Measurements from ENCODE around the gene ELMOD3. TPM values are rescaled to one million over a fixed set of nuclear protein-coding genes. Genes with fewer than 3 reads are reported as not detected.
A peak's percentile ranks its signal among the peaks of the same experiment; 100 is the strongest.
"Not testable (repeated sequence)": the region's sequence is repeated elsewhere in the genome, so short reads cannot be mapped to it uniquely, and the experiment has no call there.

The ELMOD3 gene
- total RNA-seq, 1 donor from 2014 or later, result 21.5 TPM

- no peak overlapping the region for H3K27ac Mint-ChIP-seq
- H2AFZ ChIP-seq (replicated peaks), result peak overlapping the region; percentile 88
- no peak overlapping the region for H3K9ac ChIP-seq
- H3F3A ChIP-seq (ENCODE audit: low read depth), result peaks cover 17% of the 10 kb centered on the region
- peaks cover 38% of the 10 kb centered on the region for H3K4me1 Mint-ChIP-seq
- H3K4me3 ChIP-seq, result no peak overlapping the region
- peaks cover 11% of the 10 kb centered on the region for H3K27me3 ChIP-seq
- H3K27ac ChIP-seq, result no peak overlapping the region
- H3K36me3 Mint-ChIP-seq, result no peaks in the 10 kb centered on the region
- peaks cover 11% of the 10 kb centered on the region for H3K4me1 ChIP-seq
- H3K4me3 Mint-ChIP-seq, result no peak overlapping the region
- no peaks in the 10 kb centered on the region for H3K9me3 ChIP-seq (ENCODE audit: low read depth)
- H3K79me2 ChIP-seq (ENCODE audit: low read depth), result no peaks in the 10 kb centered on the region
- peak overlapping the region; percentile 83 for H3K4me2 ChIP-seq
- H4K20me1 ChIP-seq (ENCODE audit: low read depth), result no peaks in the 10 kb centered on the region
- H3K9me3 Mint-ChIP-seq, result no peaks in the 10 kb centered on the region
- no peaks in the 10 kb centered on the region for H3K36me3 ChIP-seq
- no peak for TF ChIP-seq CTCF (IDR thresholded peaks at IDR 0.05)
- no peak for TF ChIP-seq EZH2 (IDR thresholded peaks at IDR 0.05)
- TF ChIP-seq EZH2phosphoT487 (IDR thresholded peaks at IDR 0.05), result no peak
- peaks cover 13% of the 10 kb centered on the region for H3K27me3 Mint-ChIP-seq (ENCODE audit: insufficient read depth, low read depth)
- no peak for DNase-seq (ENCODE audit: low spot score)
Observed at GRCh38 chr2:85439025-85439472, 84.5 kb downstream of the ELMOD3 start.

- not testable (repeated sequence) for H3K27ac Mint-ChIP-seq; H4K20me1 ChIP-seq (ENCODE audit: low read depth)
Observed at GRCh38 chr2:85439569-85439968, 85.0 kb downstream of the ELMOD3 start.

GRCh38 chr2:85439986-85440385 lies 85.4 kb downstream of the ELMOD3 start:
- Mint-ChIP-seq H3K4me3 (no peak overlapping the region), H3K36me3 (no peaks in the 10 kb centered on the region), H3K4me1 (peaks cover 32% of the 10 kb centered on the region), H3K9me3 (no peaks in the 10 kb centered on the region), H3K27me3 (ENCODE audit: insufficient read depth, low read depth) (peaks cover 15% of the 10 kb centered on the region), H3K27ac (no peak overlapping the region)
- Histone ChIP-seq H3K27me3 (peaks cover 11% of the 10 kb centered on the region), H2AFZ (replicated peaks) (no peak overlapping the region), H3K36me3 (no peaks in the 10 kb centered on the region), H3K4me2 (no peak overlapping the region), H3K79me2 (ENCODE audit: low read depth) (no peaks in the 10 kb centered on the region), H3K4me3 (no peak overlapping the region), H3K9ac (no peak overlapping the region), H3F3A (ENCODE audit: low read depth) (peaks cover 17% of the 10 kb centered on the region), H3K27ac (no peak overlapping the region), H3K4me1 (peaks cover 11% of the 10 kb centered on the region), H3K9me3 (ENCODE audit: low read depth) (no peaks in the 10 kb centered on the region), H4K20me1 (ENCODE audit: low read depth) (no peaks in the 10 kb centered on the region)
- no peak for DNase-seq (ENCODE audit: low spot score)
- TF ChIP-seq EZH2phosphoT487 (IDR thresholded peaks at IDR 0.05), result no peak
- TF ChIP-seq EZH2 (IDR thresholded peaks at IDR 0.05), result no peak
- no peak for TF ChIP-seq CTCF (IDR thresholded peaks at IDR 0.05)

More at GRCh38 chr2:85439569-85439968, 85.0 kb downstream of the ELMOD3 start:
- H3K4me1 ChIP-seq, result peaks cover 11% of the 10 kb centered on the region
- not testable (repeated sequence) for DNase-seq (ENCODE audit: low spot score); H3K79me2 ChIP-seq (ENCODE audit: low read depth); H3K9ac ChIP-seq; H3K27ac ChIP-seq; H3K4me2 ChIP-seq; H2AFZ ChIP-seq (replicated peaks); H3K4me3 ChIP-seq; H3K4me3 Mint-ChIP-seq; H3K36me3 ChIP-seq; H3K36me3 Mint-ChIP-seq; H3K9me3 ChIP-seq (ENCODE audit: low read depth); H3K9me3 Mint-ChIP-seq
- peaks cover 11% of the 10 kb centered on the region for H3K27me3 ChIP-seq
- H3K27me3 Mint-ChIP-seq (ENCODE audit: insufficient read depth, low read depth), result peaks cover 15% of the 10 kb centered on the region
- H3K4me1 Mint-ChIP-seq, result peaks cover 33% of the 10 kb centered on the region
- H3F3A ChIP-seq (ENCODE audit: low read depth), result peaks cover 17% of the 10 kb centered on the region

GRCh38 chr2:85440729-85441128 lies 86.2 kb downstream of the ELMOD3 start:
- no peak overlapping the region for H3K4me3 ChIP-seq
- no peak overlapping the region for H3K9ac ChIP-seq
- no peaks in the 10 kb centered on the region for H3K9me3 ChIP-seq (ENCODE audit: low read depth)
- H3K4me3 Mint-ChIP-seq, result no peak overlapping the region
- H3K4me1 ChIP-seq, result peaks cover 11% of the 10 kb centered on the region
- no peaks in the 10 kb centered on the region for H3K9me3 Mint-ChIP-seq
- no peaks in the 10 kb centered on the region for H3K79me2 ChIP-seq (ENCODE audit: low read depth)
- peak overlapping the region; percentile 35 for H3K27ac Mint-ChIP-seq
- H3K4me1 Mint-ChIP-seq, result peaks cover 28% of the 10 kb centered on the region
- peaks cover 11% of the 10 kb centered on the region for H3K27me3 ChIP-seq
- no peak overlapping the region for H2AFZ ChIP-seq (replicated peaks)
- H3K36me3 Mint-ChIP-seq, result no peaks in the 10 kb centered on the region
- no peak for DNase-seq (ENCODE audit: low spot score)
- peaks cover 15% of the 10 kb centered on the region for H3K27me3 Mint-ChIP-seq (ENCODE audit: insufficient read depth, low read depth)
- TF ChIP-seq EZH2phosphoT487 (IDR thresholded peaks at IDR 0.05) (no peak), EZH2 (IDR thresholded peaks at IDR 0.05) (no peak), CTCF (IDR thresholded peaks at IDR 0.05) (no peak)
- H3K27ac ChIP-seq, result no peak overlapping the region
- H3K36me3 ChIP-seq, result no peaks in the 10 kb centered on the region
- H3K4me2 ChIP-seq, result no peak overlapping the region
- H4K20me1 ChIP-seq (ENCODE audit: low read depth), result no peaks in the 10 kb centered on the region
- peaks cover 17% of the 10 kb centered on the region for H3F3A ChIP-seq (ENCODE audit: low read depth)

Small RNA genes within 50 kb of the gene (small RNA-seq; reads per million reads assigned to genes)
- gene AC062037.1 (not detected), gene AC062037.2 (not detected), gene RF00019 (not detected), gene RN7SL113P (not detected)

Other genes starting within 250 kb of the ELMOD3 start
- gene TCF7L1, start 221.4 kb upstream of the ELMOD3 start, total RNA-seq (ENCODE audit: low replicate concordance), result 1.0 and 3.7 TPM in 2 replicates
- 28.5 and 31.9 TPM in 2 replicates for gene TGOLN2, start 26.8 kb upstream of the ELMOD3 start, total RNA-seq (ENCODE audit: low replicate concordance)
- 13.3 and 19.0 TPM in 2 replicates for gene RETSAT, start 241 bp upstream of the ELMOD3 start, total RNA-seq (ENCODE audit: low replicate concordance)
- 23.9 TPM in 2 replicates for gene CAPG, start 55.6 kb downstream of the ELMOD3 start, total RNA-seq (ENCODE audit: low replicate concordance)
- gene SH2D6, start 63.9 kb downstream of the ELMOD3 start, total RNA-seq (ENCODE audit: low replicate concordance), result 0.07 and 0.74 TPM in 2 replicates
- 180 and 221 TPM in 2 replicates for gene MAT2A, start 184.4 kb downstream of the ELMOD3 start, total RNA-seq (ENCODE audit: low replicate concordance)
- gene GGCX, start 206.7 kb downstream of the ELMOD3 start, total RNA-seq (ENCODE audit: low replicate concordance), result 29.7 and 41.7 TPM in 2 replicates
- gene VAMP8, start 222.8 kb downstream of the ELMOD3 start, total RNA-seq (ENCODE audit: low replicate concordance), result 0.52 and 2.4 TPM in 2 replicates
- not detected in 2 replicates for gene VAMP5, start 229.7 kb downstream of the ELMOD3 start, total RNA-seq (ENCODE audit: low replicate concordance)
- 81.3 and 113 TPM in 2 replicates for gene RNF181, start 241.0 kb downstream of the ELMOD3 start, total RNA-seq (ENCODE audit: low replicate concordance)
- 7.2 and 12.5 TPM in 2 replicates for gene TMEM150A, start 247.9 kb downstream of the ELMOD3 start, total RNA-seq (ENCODE audit: low replicate concordance)